ENCODE measurements around the gene SGCE. TPM values are rescaled to one million over a fixed set of nuclear protein-coding genes. Genes with fewer than 3 reads are reported as not detected.

The SGCE gene
- total and polyA plus RNA-seq, 2 donors, result 23.7 to 27.9 TPM

DNA sequence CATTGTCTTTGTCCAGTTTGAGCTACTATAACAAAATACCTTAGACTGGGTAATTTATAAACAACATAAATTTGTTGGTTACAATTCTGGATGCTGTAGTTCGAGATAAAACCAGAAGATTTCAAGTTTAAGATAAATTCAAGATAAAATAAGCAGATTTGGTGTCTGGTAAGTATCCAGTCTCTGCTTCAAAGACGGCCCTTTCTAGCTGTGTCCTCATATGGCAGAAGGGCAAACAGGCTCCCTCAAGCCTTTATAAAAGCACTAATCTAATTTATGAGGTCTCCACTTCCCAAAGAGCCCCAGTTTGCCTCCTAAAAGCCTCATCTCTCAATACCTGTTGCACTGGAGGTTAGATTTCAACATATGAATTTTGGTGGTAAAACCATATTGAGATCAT lies 31.1 kb upstream of the SGCE start:
- no peak for DNase-seq (ENCODE audit: low read depth in 6 of 9, low spot score in 9 of 9)
- H3K4me1 ChIP-seq (ENCODE audit: control insufficient read depth in 2 of 2, insufficient read depth in 2 of 2, low read length in 2 of 2), result no peaks in the 10 kb centered on the region
- H3K27me3 ChIP-seq (ENCODE audit: control insufficient read depth in 2 of 2, insufficient read depth in 1 of 2, low read length in 1 of 2), result no peaks in the 10 kb centered on the region
- no peak overlapping the region for H3K27ac ChIP-seq (ENCODE audit: low read depth in 1 of 2, low read length in 1 of 2)
- WGBS, result 86% methylated on average over 2 of the region's 2 CpGs
- H3K9me3 ChIP-seq (ENCODE audit: control insufficient read depth in 2 of 2, insufficient read depth in 1 of 2, low read length in 1 of 2), result no peaks in the 10 kb centered on the region
- no peak overlapping the region for H3K4me3 ChIP-seq (ENCODE audit: low read length in 2 of 2)
- H3K36me3 ChIP-seq (ENCODE audit: control insufficient read depth in 2 of 2, insufficient read depth in 2 of 2, low read length in 1 of 2), result no peaks in the 10 kb centered on the region

DNA sequence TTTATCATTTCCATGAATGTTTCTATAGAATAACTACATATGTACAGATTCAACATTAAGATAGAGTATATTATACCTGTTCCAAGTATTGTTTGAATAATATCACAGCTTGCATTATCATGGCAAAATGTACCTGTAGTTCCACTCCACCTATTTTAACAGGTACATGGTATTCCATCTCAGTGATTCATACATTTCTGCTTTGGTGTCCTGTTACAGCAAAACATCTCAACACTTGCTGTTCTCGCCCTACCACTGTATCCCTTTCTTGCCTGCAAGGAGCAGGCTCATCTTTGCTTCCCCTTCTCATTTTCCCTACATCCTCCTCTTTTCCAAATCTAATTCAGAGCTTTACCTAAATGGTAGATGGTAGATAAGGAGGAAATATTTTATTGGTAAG lies 27.1 kb upstream of the SGCE start:
- Histone ChIP-seq H3K4me1 (ENCODE audit: control insufficient read depth in 2 of 2, insufficient read depth in 2 of 2, low read length in 2 of 2) (no peaks in the 10 kb centered on the region), H3K9me3 (ENCODE audit: control insufficient read depth in 2 of 2, insufficient read depth in 1 of 2, low read length in 1 of 2) (no peaks in the 10 kb centered on the region), H3K4me3 (ENCODE audit: low read length in 2 of 2) (no peak overlapping the region), H3K27ac (ENCODE audit: low read depth in 1 of 2, low read length in 1 of 2) (no peak overlapping the region), H3K36me3 (ENCODE audit: control insufficient read depth in 2 of 2, insufficient read depth in 2 of 2, low read length in 1 of 2) (no peaks in the 10 kb centered on the region), H3K27me3 (ENCODE audit: control insufficient read depth in 2 of 2, insufficient read depth in 1 of 2, low read length in 1 of 2) (no peaks in the 10 kb centered on the region)
- WGBS, result 90% methylated on average over 1 of the region's 1 CpG
- DNase-seq (ENCODE audit: low read depth in 6 of 9, low spot score in 9 of 9), result no peak

DNA sequence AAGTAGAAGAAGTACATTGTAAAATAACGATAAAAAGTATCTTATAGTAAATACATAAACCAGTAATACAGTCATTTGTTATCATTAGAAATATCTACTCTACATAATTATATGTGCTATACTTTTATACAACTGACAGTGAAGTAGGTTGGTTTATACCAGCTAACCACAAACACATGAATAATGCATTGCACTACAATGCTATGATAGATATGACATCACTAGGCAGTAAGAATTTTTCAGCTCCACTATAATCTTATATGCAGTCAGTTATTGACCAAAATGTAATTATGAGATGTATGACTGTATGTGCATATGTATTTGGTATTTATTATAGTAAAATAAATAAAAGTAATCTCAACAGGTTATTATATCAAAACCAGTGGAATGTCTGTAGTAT lies 23.4 kb upstream of the SGCE start:
- Histone ChIP-seq H3K4me1 (ENCODE audit: control insufficient read depth in 2 of 2, insufficient read depth in 2 of 2, low read length in 2 of 2) (no peaks in the 10 kb centered on the region), H3K27me3 (ENCODE audit: control insufficient read depth in 2 of 2, insufficient read depth in 1 of 2, low read length in 1 of 2) (no peaks in the 10 kb centered on the region), H3K27ac (ENCODE audit: low read depth in 1 of 2, low read length in 1 of 2) (no peak overlapping the region), H3K4me3 (ENCODE audit: low read length in 2 of 2) (no peak overlapping the region), H3K36me3 (ENCODE audit: control insufficient read depth in 2 of 2, insufficient read depth in 2 of 2, low read length in 1 of 2) (no peaks in the 10 kb centered on the region), H3K9me3 (ENCODE audit: control insufficient read depth in 2 of 2, insufficient read depth in 1 of 2, low read length in 1 of 2) (no peaks in the 10 kb centered on the region)
- 97% methylated on average over 1 of the region's 1 CpG for WGBS
- no peak for DNase-seq (ENCODE audit: low read depth in 6 of 9, low spot score in 9 of 9)

DNA sequence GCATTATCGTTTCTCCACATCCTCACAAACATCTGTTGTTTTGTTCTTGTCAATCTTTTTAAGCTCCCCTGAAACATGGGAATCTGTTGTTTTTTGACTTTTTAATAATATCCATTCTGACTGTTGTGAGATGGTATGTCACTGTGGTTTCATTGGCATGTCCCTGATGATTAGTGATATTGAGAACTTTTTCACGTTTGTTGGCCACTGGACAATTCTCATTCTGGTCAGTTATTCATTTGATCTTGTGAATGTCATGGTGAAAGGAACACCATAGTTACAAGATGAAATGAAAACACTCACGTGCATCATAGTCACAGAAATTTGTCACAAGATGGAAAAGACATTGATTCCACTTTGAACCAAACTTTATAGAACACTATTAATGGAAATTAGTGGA lies 20.5 kb upstream of the SGCE start:
- 93% methylated on average over 3 of the region's 3 CpGs for WGBS
- H3K27ac ChIP-seq (ENCODE audit: low read depth in 1 of 2, low read length in 1 of 2), result no peak overlapping the region
- no peaks in the 10 kb centered on the region for H3K36me3 ChIP-seq (ENCODE audit: control insufficient read depth in 2 of 2, insufficient read depth in 2 of 2, low read length in 1 of 2)
- H3K4me3 ChIP-seq (ENCODE audit: low read length in 2 of 2), result no peak overlapping the region
- no peak for DNase-seq (ENCODE audit: low read depth in 6 of 9, low spot score in 9 of 9)
- no peaks in the 10 kb centered on the region for H3K27me3 ChIP-seq (ENCODE audit: control insufficient read depth in 2 of 2, insufficient read depth in 1 of 2, low read length in 1 of 2)
- H3K9me3 ChIP-seq (ENCODE audit: control insufficient read depth in 2 of 2, insufficient read depth in 1 of 2, low read length in 1 of 2), result no peaks in the 10 kb centered on the region
- H3K4me1 ChIP-seq (ENCODE audit: control insufficient read depth in 2 of 2, insufficient read depth in 2 of 2, low read length in 2 of 2), result no peaks in the 10 kb centered on the region

DNA sequence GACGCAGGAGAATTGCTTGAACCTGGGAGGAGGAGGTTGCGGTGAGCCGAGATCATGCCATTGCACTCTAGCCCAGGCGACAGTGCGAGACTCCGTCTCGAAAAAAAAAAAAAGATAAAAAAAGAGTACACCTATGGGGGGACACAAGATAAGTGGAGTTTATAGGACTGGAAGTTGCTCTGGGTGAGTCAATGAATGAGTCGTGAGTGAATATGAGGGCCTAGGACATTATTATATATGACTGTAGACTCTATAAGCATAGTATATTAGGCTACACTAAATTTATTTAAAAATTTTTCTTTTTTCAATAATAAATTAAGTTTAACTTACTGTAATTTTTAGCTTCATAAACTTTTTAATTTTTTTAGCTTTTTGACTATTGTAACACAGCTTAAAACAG lies 19.4 kb upstream of the SGCE start:
- no peaks in the 10 kb centered on the region for H3K27me3 ChIP-seq (ENCODE audit: control insufficient read depth in 2 of 2, insufficient read depth in 1 of 2, low read length in 1 of 2)
- WGBS, result 98% methylated on average over 8 of the region's 8 CpGs

DNA sequence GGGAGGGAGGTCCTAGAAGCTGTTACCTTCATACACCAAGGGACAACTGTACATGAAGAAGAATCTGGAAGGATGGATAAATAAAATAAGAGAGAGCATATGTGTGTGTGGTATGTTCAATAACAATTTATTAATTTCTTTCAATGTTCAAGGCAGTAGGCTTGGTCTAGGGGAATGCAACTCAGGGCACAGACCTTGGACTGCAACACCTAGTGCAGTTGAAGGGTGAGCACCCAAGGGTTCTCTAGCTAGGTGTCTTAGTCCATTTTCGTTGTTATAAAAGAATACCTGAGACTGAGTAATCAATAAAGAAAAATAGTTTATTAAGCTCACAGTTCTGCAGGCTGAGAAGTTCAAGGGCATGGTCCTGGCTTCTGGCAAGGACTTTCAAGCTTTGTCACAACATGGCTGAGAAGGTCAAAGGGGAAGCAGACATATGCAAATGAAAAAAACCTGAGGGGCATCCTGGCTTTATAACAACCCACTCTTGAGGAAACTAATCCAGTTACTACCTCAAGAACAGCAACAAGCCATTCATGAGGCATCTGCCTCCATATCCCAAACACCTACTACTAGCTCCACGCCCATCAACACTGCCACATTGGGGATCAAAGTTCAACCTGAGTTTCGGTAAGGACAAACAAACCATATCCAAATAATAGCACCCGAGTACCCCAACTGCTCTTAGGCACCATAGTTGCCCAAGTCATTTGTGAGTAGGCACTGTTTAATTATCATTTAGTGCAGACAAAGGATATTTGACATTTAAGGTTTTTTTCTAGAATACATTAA lies 15.7 kb upstream of the SGCE start:
- no peaks in the 10 kb centered on the region for H3K9me3 ChIP-seq (ENCODE audit: control insufficient read depth in 2 of 2, insufficient read depth in 1 of 2, low read length in 1 of 2)
- no peak for DNase-seq (ENCODE audit: low read depth in 6 of 9, low spot score in 9 of 9)
- WGBS, result 95% methylated on average over 4 of the region's 4 CpGs
- H3K4me1 ChIP-seq (ENCODE audit: control insufficient read depth in 2 of 2, insufficient read depth in 2 of 2, low read length in 2 of 2), result no peaks in the 10 kb centered on the region
- H3K4me3 ChIP-seq (ENCODE audit: low read length in 2 of 2), result no peak overlapping the region
- H3K36me3 ChIP-seq (ENCODE audit: control insufficient read depth in 2 of 2, insufficient read depth in 2 of 2, low read length in 1 of 2), result no peaks in the 10 kb centered on the region
- no peaks in the 10 kb centered on the region for H3K27me3 ChIP-seq (ENCODE audit: control insufficient read depth in 2 of 2, insufficient read depth in 1 of 2, low read length in 1 of 2)
- no peak overlapping the region for H3K27ac ChIP-seq (ENCODE audit: low read depth in 1 of 2, low read length in 1 of 2)

More for the DNA sequence above, 19.4 kb upstream of the SGCE start:
- DNase-seq (ENCODE audit: low read depth in 6 of 9, low spot score in 9 of 9), result no peak
- Histone ChIP-seq H3K27ac (ENCODE audit: low read depth in 1 of 2, low read length in 1 of 2) (no peak overlapping the region), H3K4me1 (ENCODE audit: control insufficient read depth in 2 of 2, insufficient read depth in 2 of 2, low read length in 2 of 2) (no peaks in the 10 kb centered on the region), H3K4me3 (ENCODE audit: low read length in 2 of 2) (no peak overlapping the region), H3K9me3 (ENCODE audit: control insufficient read depth in 2 of 2, insufficient read depth in 1 of 2, low read length in 1 of 2) (no peaks in the 10 kb centered on the region), H3K36me3 (ENCODE audit: control insufficient read depth in 2 of 2, insufficient read depth in 2 of 2, low read length in 1 of 2) (no peaks in the 10 kb centered on the region)

DNA sequence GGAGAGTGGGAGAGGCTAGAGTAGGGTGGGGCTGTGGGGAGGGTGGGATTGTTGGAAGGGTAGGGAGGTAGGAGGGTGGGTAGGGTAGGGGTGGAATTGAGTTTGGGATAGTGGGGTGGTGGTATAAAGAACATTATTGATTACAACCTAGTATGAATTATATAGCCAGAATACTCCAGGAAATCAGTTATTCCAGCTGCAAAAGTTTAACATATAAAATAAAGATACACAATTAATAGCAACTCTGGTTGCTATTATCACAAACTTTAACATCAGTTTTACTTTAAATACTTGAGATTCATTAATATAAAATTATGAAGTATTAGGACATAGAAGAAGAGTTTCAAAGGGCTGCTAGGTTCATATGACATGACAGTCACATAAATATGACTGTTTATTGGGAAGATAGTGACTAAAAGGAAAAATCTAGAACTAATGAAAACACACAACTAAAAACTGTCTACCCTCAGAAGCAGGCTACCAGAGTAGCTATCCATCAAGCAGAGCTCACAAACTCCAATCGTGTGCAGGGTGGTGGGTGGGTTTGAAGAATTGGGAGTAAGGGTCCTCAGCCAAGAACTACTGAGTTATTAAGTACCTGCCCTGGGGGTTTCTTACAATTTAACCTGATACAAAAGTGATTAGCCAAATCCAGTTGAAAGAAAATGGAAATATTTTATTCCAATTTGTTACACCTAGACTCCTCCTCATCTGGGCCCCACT lies 14.0 kb upstream of the SGCE start:
- no peaks in the 10 kb centered on the region for H3K27me3 ChIP-seq (ENCODE audit: control insufficient read depth in 2 of 2, insufficient read depth in 1 of 2, low read length in 1 of 2)
- H3K27ac ChIP-seq (ENCODE audit: low read depth in 1 of 2, low read length in 1 of 2), result no peak overlapping the region
- DNase-seq (ENCODE audit: low read depth in 6 of 9, low spot score in 9 of 9), result no peak
- WGBS, result 95% methylated on average over 1 of the region's 1 CpG
- H3K4me3 ChIP-seq (ENCODE audit: low read length in 2 of 2), result no peak overlapping the region
- no peaks in the 10 kb centered on the region for H3K36me3 ChIP-seq (ENCODE audit: control insufficient read depth in 2 of 2, insufficient read depth in 2 of 2, low read length in 1 of 2)
- H3K4me1 ChIP-seq (ENCODE audit: control insufficient read depth in 2 of 2, insufficient read depth in 2 of 2, low read length in 2 of 2), result no peaks in the 10 kb centered on the region
- peaks cover 0 to 6% of the 10 kb centered on the region in 2 donors for H3K9me3 ChIP-seq (ENCODE audit: control insufficient read depth in 2 of 2, insufficient read depth in 1 of 2, low read length in 1 of 2)

DNA sequence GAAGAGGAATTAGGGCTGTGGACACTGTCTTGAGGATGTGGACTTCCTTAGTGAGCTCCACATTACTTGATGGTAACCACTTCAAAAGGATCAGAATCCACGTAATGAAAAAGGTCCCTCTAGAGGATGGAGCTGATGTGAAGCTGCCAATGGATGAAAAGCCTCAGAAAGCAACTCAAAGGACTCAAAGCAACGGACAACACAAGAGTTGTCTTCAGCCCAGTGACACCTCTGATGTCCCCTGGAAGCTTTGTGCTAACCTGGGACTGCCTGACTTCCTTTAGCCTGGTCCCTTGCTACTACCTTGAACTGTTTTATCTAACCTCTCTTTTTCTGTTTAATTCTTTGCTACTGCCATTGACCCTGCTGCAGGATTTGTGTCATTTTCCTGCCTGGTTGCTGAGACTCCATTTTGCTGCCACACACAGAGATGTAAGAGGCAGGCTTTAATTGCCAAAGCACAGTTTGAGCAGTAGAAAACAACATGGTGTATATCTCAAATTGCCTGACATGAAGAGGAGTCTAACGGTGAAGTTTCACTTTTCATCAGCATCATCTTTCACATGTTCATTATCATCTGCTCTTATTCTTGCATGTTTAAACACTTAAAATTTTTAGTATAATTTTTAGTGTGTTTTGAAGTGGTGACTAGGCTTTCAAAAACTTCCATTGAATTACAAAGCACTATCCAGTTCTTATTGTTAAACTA lies 11.1 kb upstream of the SGCE start:
- Histone ChIP-seq H3K9me3 (ENCODE audit: control insufficient read depth in 2 of 2, insufficient read depth in 1 of 2, low read length in 1 of 2) (peaks cover 0 to 16% of the 10 kb centered on the region in 2 donors), H3K27ac (ENCODE audit: low read depth in 1 of 2, low read length in 1 of 2) (no peak overlapping the region), H3K27me3 (ENCODE audit: control insufficient read depth in 2 of 2, insufficient read depth in 1 of 2, low read length in 1 of 2) (no peaks in the 10 kb centered on the region), H3K36me3 (ENCODE audit: control insufficient read depth in 2 of 2, insufficient read depth in 2 of 2, low read length in 1 of 2) (no peaks in the 10 kb centered on the region), H3K4me1 (ENCODE audit: control insufficient read depth in 2 of 2, insufficient read depth in 2 of 2, low read length in 2 of 2) (no peaks in the 10 kb centered on the region), H3K4me3 (ENCODE audit: low read length in 2 of 2) (no peak overlapping the region)
- 78% methylated on average over 3 of the region's 3 CpGs for WGBS
- no peak for DNase-seq (ENCODE audit: low read depth in 6 of 9, low spot score in 9 of 9)

DNA sequence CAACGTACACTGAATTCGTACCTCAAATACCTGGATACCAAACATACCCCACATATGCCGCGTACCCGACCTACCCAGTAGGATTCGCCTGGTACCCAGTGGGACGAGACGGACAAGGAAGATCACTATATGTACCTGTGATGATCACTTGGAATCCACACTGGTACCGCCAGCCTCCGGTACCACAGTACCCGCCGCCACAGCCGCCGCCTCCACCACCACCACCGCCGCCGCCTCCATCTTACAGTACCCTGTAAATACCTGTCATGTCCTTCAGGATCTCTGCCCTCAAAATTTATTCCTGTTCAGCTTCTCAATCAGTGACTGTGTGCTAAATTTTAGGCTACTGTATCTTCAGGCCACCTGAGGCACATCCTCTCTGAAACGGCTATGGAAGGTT lies 9.5 kb upstream of the SGCE start:
- H3K9me3 ChIP-seq (ENCODE audit: control insufficient read depth in 2 of 2, insufficient read depth in 1 of 2, low read length in 1 of 2), result peaks cover 0 to 16% of the 10 kb centered on the region in 2 donors
- H3K36me3 ChIP-seq (ENCODE audit: control insufficient read depth in 2 of 2, insufficient read depth in 2 of 2, low read length in 1 of 2), result no peaks in the 10 kb centered on the region
- WGBS, result 98% methylated on average over 18 of the region's 18 CpGs
- H3K27me3 ChIP-seq (ENCODE audit: control insufficient read depth in 2 of 2, insufficient read depth in 1 of 2, low read length in 1 of 2), result no peaks in the 10 kb centered on the region
- no peak overlapping the region for H3K27ac ChIP-seq (ENCODE audit: low read depth in 1 of 2, low read length in 1 of 2)
- DNase-seq (ENCODE audit: low read depth in 6 of 9, low spot score in 9 of 9), result no peak
- H3K4me3 ChIP-seq (ENCODE audit: low read length in 2 of 2), result no peak overlapping the region
- no peaks in the 10 kb centered on the region for H3K4me1 ChIP-seq (ENCODE audit: control insufficient read depth in 2 of 2, insufficient read depth in 2 of 2, low read length in 2 of 2)
